Tibial nerve (tissue), 4 donors: Measurements from ENCODE around the gene GMPPB.

Source experiments
- EP300 ChIP-seq, 2 donors: sonication (generic); formaldehyde crosslinking; IDR thresholded peaks; one replicate each; pipeline ENCODE4 v1.6.1; 2017; ENCODE audit warnings: antibody characterized with exemption in 2 of 2, mild to moderate bottlenecking in 1 of 2
- POLR2A ChIP-seq, 2 donors: fragments of 450-650 bp; IDR thresholded peaks; one replicate each; pipeline ENCODE4 v1.6.1; 2017; ENCODE audit warnings: antibody characterized with exemption in 2 of 2, mild to moderate bottlenecking in 2 of 2, moderate library complexity in 2 of 2
- TF ChIP-seq, protein P1 (sequence below), 5 experiments: fragments of 200-600 bp in 3 of 5; fragments of 450-650 bp in 2 of 5; sonication (generic) in 3 of 5; IDR thresholded peaks; one replicate each; pipeline ENCODE4 v1.5.1; 2016 to 2019; ENCODE audit warnings: antibody characterized with exemption in 5 of 5, mild to moderate bottlenecking in 3 of 5, moderate library complexity in 2 of 5

DNA sequence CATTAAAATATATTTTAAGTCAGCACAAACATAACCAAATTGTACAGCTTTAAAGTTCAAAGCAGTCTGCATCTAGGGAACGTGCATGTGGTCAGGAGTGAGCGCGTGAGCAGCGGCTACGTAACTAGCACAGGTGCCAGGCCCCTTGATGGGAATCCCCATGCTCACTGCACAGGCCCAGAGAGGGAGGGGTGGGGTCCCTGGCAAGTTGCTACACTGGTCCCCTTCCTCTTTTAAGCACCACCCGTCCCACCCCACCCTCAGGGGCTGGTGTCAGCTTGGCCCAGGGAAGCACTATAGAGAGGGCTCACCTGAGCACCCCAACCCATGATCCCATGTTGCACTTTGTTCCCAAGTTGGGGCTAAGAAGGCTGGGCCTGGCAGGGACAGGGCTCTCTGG lies 835 bp upstream of the GMPPB start:
- TF ChIP-seq, protein P1, sequence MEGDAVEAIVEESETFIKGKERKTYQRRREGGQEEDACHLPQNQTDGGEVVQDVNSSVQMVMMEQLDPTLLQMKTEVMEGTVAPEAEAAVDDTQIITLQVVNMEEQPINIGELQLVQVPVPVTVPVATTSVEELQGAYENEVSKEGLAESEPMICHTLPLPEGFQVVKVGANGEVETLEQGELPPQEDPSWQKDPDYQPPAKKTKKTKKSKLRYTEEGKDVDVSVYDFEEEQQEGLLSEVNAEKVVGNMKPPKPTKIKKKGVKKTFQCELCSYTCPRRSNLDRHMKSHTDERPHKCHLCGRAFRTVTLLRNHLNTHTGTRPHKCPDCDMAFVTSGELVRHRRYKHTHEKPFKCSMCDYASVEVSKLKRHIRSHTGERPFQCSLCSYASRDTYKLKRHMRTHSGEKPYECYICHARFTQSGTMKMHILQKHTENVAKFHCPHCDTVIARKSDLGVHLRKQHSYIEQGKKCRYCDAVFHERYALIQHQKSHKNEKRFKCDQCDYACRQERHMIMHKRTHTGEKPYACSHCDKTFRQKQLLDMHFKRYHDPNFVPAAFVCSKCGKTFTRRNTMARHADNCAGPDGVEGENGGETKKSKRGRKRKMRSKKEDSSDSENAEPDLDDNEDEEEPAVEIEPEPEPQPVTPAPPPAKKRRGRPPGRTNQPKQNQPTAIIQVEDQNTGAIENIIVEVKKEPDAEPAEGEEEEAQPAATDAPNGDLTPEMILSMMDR (IDR thresholded peaks at IDR 0.05) = no peak
- no peak for TF ChIP-seq EP300 (IDR thresholded peaks at IDR 0.05)
- no peak for TF ChIP-seq POLR2A (IDR thresholded peaks at IDR 0.05)
